HG03439 (cell line): ENCODE results near the gene MYOM3.

Source experiments
- ATAC-seq: cut with Tn5 transposase; IDR thresholded peaks from one replicate; pipeline ENCODE4 v1.9.1; 2021; ENCODE audit warnings: mild to moderate bottlenecking, moderate library complexity; ENCODE audit not compliant: unreplicated experiment

Gene MYOM3

GRCh38 chr1:24007079-24007478 lies 104.9 kb downstream of the MYOM3 start:
- ATAC-seq, result no peak
